HG03571 (cell line): ENCODE measurements around the gene MAN2B1.
"Not testable (repeated sequence)": the region's sequence is repeated elsewhere in the genome, so short reads cannot be mapped to it uniquely, and the experiment has no call there.

ENCODE experiments used
- ATAC-seq: cut with Tn5 transposase; IDR thresholded peaks from one replicate; pipeline ENCODE4 v1.9.1; 2021; ENCODE audit not compliant: unreplicated experiment

Gene MAN2B1

GRCh38 chr19:12623361-12624031 lies 43.0 kb downstream of the MAN2B1 start:
- no peak for ATAC-seq

- ATAC-seq, result not testable (repeated sequence)
Measured at GRCh38 chr19:12621253-12622024, 45.1 kb downstream of the MAN2B1 start.

- ATAC-seq, result no peak
Measured at GRCh38 chr19:12617646-12618045, 48.9 kb downstream of the MAN2B1 start.

DNA sequence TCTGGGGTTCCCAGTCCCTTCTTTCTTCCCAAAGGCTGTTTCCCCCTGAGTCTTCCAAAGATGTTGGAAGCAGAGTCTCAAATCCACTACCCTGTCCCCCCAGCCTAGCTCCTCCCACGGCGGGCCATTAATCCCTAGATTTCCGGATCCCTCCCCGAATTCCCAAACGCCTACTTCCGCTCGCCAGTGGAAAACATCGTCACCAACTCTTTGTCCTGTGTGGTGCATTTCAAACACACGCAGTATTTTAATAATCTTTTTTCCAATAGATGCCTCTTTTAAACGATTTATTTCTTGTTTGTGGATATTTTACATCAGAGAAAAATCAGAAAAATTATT lies 55.2 kb downstream of the MAN2B1 start:
- ATAC-seq, result no peak

DNA sequence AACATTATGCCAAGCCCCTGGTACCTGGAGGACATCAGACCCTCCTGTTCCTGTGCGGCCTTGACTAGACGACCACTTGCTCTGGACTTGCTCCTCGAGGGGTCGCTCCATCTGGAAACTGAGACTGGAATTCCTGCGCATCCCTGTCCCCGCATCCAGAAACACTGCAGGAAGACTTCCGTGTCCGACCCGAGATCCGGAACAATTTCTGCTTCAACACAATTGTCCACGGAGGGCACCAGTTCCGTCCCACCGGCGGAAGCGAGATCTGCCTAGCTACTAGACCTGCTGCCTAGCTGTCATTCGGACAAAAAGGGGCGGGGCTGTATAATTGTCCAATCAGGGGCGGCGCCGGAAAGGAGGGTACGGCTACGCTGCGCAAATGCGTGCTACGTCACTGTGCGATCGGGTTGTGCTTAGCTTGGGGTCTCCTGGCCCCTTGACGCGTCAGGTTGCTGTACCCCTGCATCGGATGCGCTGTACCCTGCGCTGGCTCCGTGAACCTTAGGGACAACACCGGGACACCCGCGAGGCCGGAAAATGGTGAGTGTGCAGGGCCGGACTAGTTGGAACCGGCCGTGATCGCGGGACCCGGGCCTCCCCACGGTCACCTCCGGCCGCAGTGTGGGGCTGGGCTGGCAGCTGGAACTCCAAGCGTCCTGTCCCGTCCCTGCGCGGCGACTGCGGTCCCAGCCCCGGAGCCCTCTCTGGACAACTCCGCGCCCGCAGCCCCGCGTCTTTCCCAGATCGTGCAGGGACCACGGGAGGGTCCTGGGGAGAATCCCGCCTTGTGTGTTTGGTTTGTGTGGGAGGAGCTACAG lies 55.8 kb downstream of the MAN2B1 start, which contains the start of the genes ZNF490 and ZNF791:
Gene ZNF490, minus strand, starts transcription at position 274 of the 821 bp plus-strand sequence. Its CDS starts 133 bp downstream, at position 141.
Gene ZNF791, plus strand, starts transcription at position 381 of the 821 bp plus-strand sequence. Its CDS starts 160 bp downstream, at position 541.
- peak; percentile 70 for ATAC-seq

DNA sequence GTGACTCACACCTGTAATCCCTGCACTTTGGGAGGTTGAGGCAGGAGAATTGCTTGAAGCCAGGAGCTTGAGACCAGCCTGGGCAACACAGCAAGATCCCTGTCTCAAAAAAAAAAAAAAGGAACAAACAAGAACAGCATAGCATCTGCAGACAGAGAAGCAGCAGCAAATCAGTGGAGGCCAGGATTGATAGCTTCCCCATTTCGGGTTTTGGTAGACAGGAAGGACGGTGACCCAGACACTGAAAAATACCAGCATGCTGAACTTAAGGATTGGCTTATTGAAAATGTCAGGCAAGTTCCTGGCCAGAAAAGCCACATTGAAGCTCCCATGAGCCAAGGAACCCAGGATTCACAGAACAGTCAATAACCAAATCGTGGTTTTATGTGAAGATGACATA lies 58.9 kb downstream of the MAN2B1 start:
- ATAC-seq, result no peak

GRCh38 chr19:12606796-12607195 lies 59.7 kb downstream of the MAN2B1 start:
- no peak for ATAC-seq

- ATAC-seq, result peak; percentile 55
Measured at GRCh38 chr19:12603714-12604113, 62.8 kb downstream of the MAN2B1 start.

DNA sequence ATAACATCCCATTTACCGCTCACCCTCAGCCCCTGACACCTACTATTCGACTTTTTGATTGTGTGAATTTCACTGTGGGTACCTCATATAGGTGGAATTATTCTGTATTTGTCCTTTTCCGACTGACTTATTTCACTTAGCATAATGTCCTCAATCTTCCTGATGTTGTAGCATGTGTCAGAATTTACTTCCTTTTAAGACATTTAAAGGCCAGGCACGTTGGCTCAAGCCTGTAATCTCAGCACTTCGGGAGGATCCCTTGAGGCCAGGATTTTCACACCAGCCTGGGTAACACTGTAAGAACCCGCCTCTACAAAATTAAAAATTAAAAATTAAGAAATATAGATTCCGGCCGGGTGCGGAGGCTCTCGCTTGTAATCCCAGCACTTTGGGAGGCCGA lies 68.9 kb downstream of the MAN2B1 start:
- no peak for ATAC-seq

- no peak for ATAC-seq
Measured at GRCh38 chr19:12596927-12597548, 69.5 kb downstream of the MAN2B1 start.
